ENCODE measurements around the gene CPA4. TPM values are rescaled to one million over a fixed set of nuclear protein-coding genes. Genes with fewer than 3 reads are reported as not detected.

Gene CPA4
- total and polyA plus RNA-seq, 2 experiments from 2014 or later, result 1.1 to 3.3 TPM

DNA sequence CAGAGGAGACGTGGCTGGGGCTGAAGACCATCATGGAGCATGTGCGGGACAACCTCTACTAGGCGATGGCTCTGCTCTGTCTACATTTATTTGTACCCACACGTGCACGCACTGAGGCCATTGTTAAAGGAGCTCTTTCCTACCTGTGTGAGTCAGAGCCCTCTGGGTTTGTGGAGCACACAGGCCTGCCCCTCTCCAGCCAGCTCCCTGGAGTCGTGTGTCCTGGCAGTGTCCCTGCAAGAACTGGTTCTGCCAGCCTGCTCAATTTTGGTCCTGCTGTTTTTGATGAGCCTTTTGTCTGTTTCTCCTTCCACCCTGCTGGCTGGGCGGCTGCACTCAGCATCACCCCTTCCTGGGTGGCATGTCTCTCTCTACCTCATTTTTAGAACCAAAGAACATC, 29.7 kb downstream of the CPA4 start:
- WGBS (ENCODE audit: low lambda C conversion rate, missing lambda C conversion rate), result 86% methylated on average over 7 of the region's 7 CpGs
- Histone ChIP-seq H3K27ac (no peak overlapping the region), H3K27me3 (no peaks in the 10 kb centered on the region), H2AFZ (no peak overlapping the region), H3K9me3 (ENCODE audit: low read depth) (no peaks in the 10 kb centered on the region), H4K20me1 (ENCODE audit: insufficient read depth, poor library complexity, severe bottlenecking) (no peaks in the 10 kb centered on the region), H3K4me3 (no peak overlapping the region), H3K79me2 (no peaks in the 10 kb centered on the region), H3K9me2 (replicated peaks; ENCODE audit: insufficient read depth) (no peaks in the 10 kb centered on the region), H3K36me3 (replicated peaks; ENCODE audit: insufficient read depth, low read depth) (no peaks in the 10 kb centered on the region), H3K4me1 (ENCODE audit: insufficient read depth) (no peaks in the 10 kb centered on the region), H3K4me2 (no peak overlapping the region)
- no peak for DNase-seq (ENCODE audit: low spot score)
- TF ChIP-seq EZH2 (IDR thresholded peaks at IDR 0.05; ENCODE audit: borderline replicate concordance) (no peak), EZH2phosphoT487 (IDR thresholded peaks at IDR 0.05; ENCODE audit: low read depth, severe bottlenecking, unreplicated experiment) (no peak), CTCF (IDR thresholded peaks at IDR 0.05; ENCODE audit: poor library complexity) (no peak)

DNA sequence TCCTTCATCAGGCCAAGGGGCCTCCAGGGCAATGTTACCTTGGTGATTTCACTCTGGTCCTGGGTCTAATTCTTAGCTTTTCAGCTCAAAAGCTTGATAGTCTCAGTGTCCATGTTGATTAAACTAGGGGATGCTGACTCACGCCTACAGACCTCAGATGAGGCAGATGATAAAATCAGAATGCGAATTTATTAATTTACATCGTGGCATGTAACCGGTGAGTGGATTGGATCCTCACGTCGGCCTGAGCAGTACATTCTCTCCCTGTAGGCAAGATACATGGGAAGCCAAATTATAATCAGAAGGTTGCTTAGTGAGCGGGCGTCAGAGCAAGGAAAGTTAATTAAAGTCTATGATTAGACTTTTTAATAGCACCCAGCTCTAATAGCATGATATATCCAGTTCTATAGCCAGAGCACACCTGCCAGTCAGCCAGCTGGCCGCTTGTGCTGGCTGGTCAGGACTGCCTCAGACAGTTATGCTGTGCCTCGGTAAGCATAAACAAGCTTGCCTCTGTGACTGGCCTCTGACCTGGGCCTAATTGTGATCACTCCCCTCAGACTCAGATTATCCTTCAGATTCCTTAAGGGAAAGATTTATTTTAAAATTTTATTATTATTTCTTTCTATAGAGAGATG, 31.5 kb downstream of the CPA4 start:
- no peak overlapping the region for H3K4me2 ChIP-seq
- no peak overlapping the region for H2AFZ ChIP-seq
- no peaks in the 10 kb centered on the region for H3K9me2 ChIP-seq (replicated peaks; ENCODE audit: insufficient read depth)
- TF ChIP-seq CTCF (IDR thresholded peaks at IDR 0.05; ENCODE audit: poor library complexity) (no peak), EZH2phosphoT487 (IDR thresholded peaks at IDR 0.05; ENCODE audit: low read depth, severe bottlenecking, unreplicated experiment) (no peak), EZH2 (IDR thresholded peaks at IDR 0.05; ENCODE audit: borderline replicate concordance) (no peak)
- H3K9me3 ChIP-seq (ENCODE audit: low read depth), result no peaks in the 10 kb centered on the region
- WGBS (ENCODE audit: low lambda C conversion rate, missing lambda C conversion rate), result 90% methylated on average over 10 of the region's 10 CpGs
- H3K36me3 ChIP-seq (replicated peaks; ENCODE audit: insufficient read depth, low read depth), result no peaks in the 10 kb centered on the region
- no peaks in the 10 kb centered on the region for H4K20me1 ChIP-seq (ENCODE audit: insufficient read depth, poor library complexity, severe bottlenecking)
- H3K79me2 ChIP-seq, result no peaks in the 10 kb centered on the region
- no peak overlapping the region for H3K4me3 ChIP-seq
- H3K4me1 ChIP-seq (ENCODE audit: insufficient read depth), result peaks cover under 1% of the 10 kb centered on the region
- no peaks in the 10 kb centered on the region for H3K27me3 ChIP-seq
- no peak for DNase-seq (ENCODE audit: low spot score)
- H3K27ac ChIP-seq, result no peak overlapping the region

DNA sequence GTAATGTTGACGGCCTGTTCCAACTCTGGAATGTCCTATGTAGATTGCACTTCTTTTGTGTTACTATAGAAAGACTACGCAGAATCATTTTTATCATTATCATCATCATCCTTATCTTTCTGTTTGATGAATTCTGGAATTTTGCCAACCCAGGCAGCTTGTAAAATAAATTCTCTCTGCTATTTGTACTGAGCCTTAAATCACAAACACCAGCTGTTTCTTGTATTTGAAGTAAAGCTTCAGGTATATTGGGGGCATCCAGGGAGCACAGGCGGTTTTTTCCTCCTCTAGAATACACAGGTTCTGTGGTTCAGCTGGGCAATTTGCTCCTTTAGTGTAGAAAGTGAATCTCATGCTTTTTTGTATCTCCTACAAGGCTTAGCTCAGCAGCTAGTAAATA, 36.7 kb downstream of the CPA4 start:
- TF ChIP-seq CTCF (IDR thresholded peaks at IDR 0.05; ENCODE audit: poor library complexity) (no peak), EZH2 (IDR thresholded peaks at IDR 0.05; ENCODE audit: borderline replicate concordance) (no peak), EZH2phosphoT487 (IDR thresholded peaks at IDR 0.05; ENCODE audit: low read depth, severe bottlenecking, unreplicated experiment) (no peak)
- no peak for DNase-seq (ENCODE audit: low spot score)
- Histone ChIP-seq H2AFZ (no peak overlapping the region), H3K4me1 (ENCODE audit: insufficient read depth) (peaks cover 4% of the 10 kb centered on the region), H3K4me2 (no peak overlapping the region), H3K27me3 (no peaks in the 10 kb centered on the region), H3K79me2 (no peaks in the 10 kb centered on the region), H3K4me3 (no peak overlapping the region), H3K27ac (no peak overlapping the region), H4K20me1 (ENCODE audit: insufficient read depth, poor library complexity, severe bottlenecking) (no peaks in the 10 kb centered on the region), H3K9me3 (ENCODE audit: low read depth) (no peaks in the 10 kb centered on the region), H3K36me3 (replicated peaks; ENCODE audit: insufficient read depth, low read depth) (no peaks in the 10 kb centered on the region), H3K9me2 (replicated peaks; ENCODE audit: insufficient read depth) (no peaks in the 10 kb centered on the region)
- 29% methylated on average over 3 of the region's 3 CpGs for WGBS (ENCODE audit: low lambda C conversion rate, missing lambda C conversion rate)

Measured in hepatocyte (in vitro differentiated cells).